HEK293 (cell line): ENCODE data around the gene PDSS2.

Experiments
- CTCF ChIA-PET: fragments of 350-600 bp; formaldehyde crosslinking; extraction: SDS; loops from one replicate; lab custom pipeline; 2021; ENCODE audit warnings: antibody characterized with exemption; lab: Yijun Ruan, JAX
- POLR2A ChIA-PET: fragments of 300-600 bp; formaldehyde crosslinking; extraction: SDS; loops from one replicate; lab custom pipeline; 2020; ENCODE audit warnings: antibody characterized with exemption, inconsistent platforms; lab: Yijun Ruan, JAX
- H3K27ac ChIP-seq: fragments of 200-500 bp; sonication (Bioruptor generic); 2 replicates; pipeline ENCODE4 v1.5.1; 2014; ENCODE audit warnings: low read depth, low read length, control low read depth, inconsistent platforms; ENCODE audit errors: extremely low read depth
- H3K36me3 ChIP-seq, 2 experiments: fragments of 200-500 bp in 1 of 2; sonication (Bioruptor generic) in 1 of 2; 1 replicate in 1 of 2; 2 replicates in 1 of 2; pipeline ENCODE4 v1.5.1; 2014 to 2017; ENCODE audit warnings: inconsistent platforms in 2 of 2, low read length in 2 of 2; ENCODE audit not compliant: control insufficient read depth in 2 of 2, insufficient read depth in 1 of 2
- H3K4me1 ChIP-seq: fragments of 200-500 bp; sonication (Bioruptor generic); 2 replicates; pipeline ENCODE4 v1.5.1; 2014; ENCODE audit warnings: mild to moderate bottlenecking, low read length, inconsistent platforms; ENCODE audit not compliant: control insufficient read depth, insufficient read depth
- H3K4me3 ChIP-seq: 2 replicates; pipeline ENCODE4 v1.5.1; 2011; ENCODE audit warnings: low read depth, mild to moderate bottlenecking, control low read depth, low read length, moderate library complexity
- H3K9me3 ChIP-seq: fragments of 200-500 bp; sonication (Bioruptor generic); 2 replicates; pipeline ENCODE4 v1.5.1; 2014; ENCODE audit warnings: low read depth, low read length, inconsistent platforms; ENCODE audit not compliant: control insufficient read depth, insufficient read depth
- EGR2 ChIP-seq: fragments of 450-650 bp; formaldehyde crosslinking; IDR thresholded peaks from 2 replicates; pipeline ENCODE4 v1.5.1; 2016; ENCODE audit warnings: low read depth, missing biosample characterization, missing genetic modification characterization
- GLIS1 ChIP-seq: fragments of 450-650 bp; formaldehyde crosslinking; IDR thresholded peaks from 2 replicates; pipeline ENCODE4 v1.5.1; 2016; ENCODE audit warnings: missing biosample characterization, missing genetic modification characterization
- HOXC10 ChIP-seq: sonication (generic); formaldehyde crosslinking; IDR thresholded peaks from 2 replicates; pipeline ENCODE4 v1.8.1; 2023; ENCODE audit warnings: mild to moderate bottlenecking, missing genetic modification reagents
- KLF10 ChIP-seq: fragments of 450-650 bp; IDR thresholded peaks from 2 replicates; pipeline ENCODE4 v1.5.1; 2018; ENCODE audit warnings: missing biosample characterization, mild to moderate bottlenecking, missing genetic modification characterization
- MZF1 ChIP-seq: fragments of 450-650 bp; formaldehyde crosslinking; IDR thresholded peaks from 2 replicates; pipeline ENCODE4 v1.5.1; 2017; ENCODE audit warnings: missing biosample characterization, missing genetic modification characterization, borderline replicate concordance
- SETDB1 ChIP-seq: IDR thresholded peaks from one replicate; pipeline ENCODE4 v1.6.1; 2017; ENCODE audit warnings: mild to moderate bottlenecking, low read length, moderate library complexity, mixed read lengths; ENCODE audit not compliant: insufficient read length
- ZBTB8A ChIP-seq: fragments of 450-650 bp; formaldehyde crosslinking; IDR thresholded peaks from 2 replicates; pipeline ENCODE4 v1.5.1; 2016; ENCODE audit warnings: missing biosample characterization, missing genetic modification characterization
- ZFHX2 ChIP-seq: fragments of 450-650 bp; formaldehyde crosslinking; conservative IDR thresholded peaks from 2 replicates; pipeline ENCODE4 v1.5.1; 2016; ENCODE audit warnings: missing biosample characterization, missing genetic modification characterization
- ZNF184 ChIP-seq: fragments of 450-650 bp; IDR thresholded peaks from 2 replicates; pipeline ENCODE4 v1.5.1; 2018; ENCODE audit warnings: missing biosample characterization, mild to moderate bottlenecking, missing genetic modification characterization
- ZNF211 ChIP-seq: fragments of 450-650 bp; formaldehyde crosslinking; IDR thresholded peaks from 2 replicates; pipeline ENCODE4 v1.5.1; 2016; ENCODE audit warnings: low read depth, missing biosample characterization, missing genetic modification characterization
- ZNF239 ChIP-seq: fragments of 450-650 bp; formaldehyde crosslinking; IDR thresholded peaks from 2 replicates; pipeline ENCODE4 v1.5.1; 2016; ENCODE audit warnings: missing biosample characterization, missing genetic modification characterization
- ZNF404 ChIP-seq: fragments of 450-650 bp; formaldehyde crosslinking; IDR thresholded peaks from 2 replicates; pipeline ENCODE4 v1.5.1; 2017; ENCODE audit warnings: missing biosample characterization, missing genetic modification characterization
- ZNF423 ChIP-seq: fragments of 450-650 bp; formaldehyde crosslinking; IDR thresholded peaks from 2 replicates; pipeline ENCODE4 v1.5.1; 2016; ENCODE audit warnings: missing biosample characterization, missing genetic modification characterization
- ZNF501 ChIP-seq: fragments of 450-650 bp; formaldehyde crosslinking; IDR thresholded peaks from 2 replicates; pipeline ENCODE4 v1.5.1; 2016; ENCODE audit warnings: missing biosample characterization, missing genetic modification characterization
- ZNF514 ChIP-seq: fragments of 450-650 bp; formaldehyde crosslinking; IDR thresholded peaks from 2 replicates; pipeline ENCODE4 v1.5.1; 2016; ENCODE audit warnings: missing biosample characterization, missing genetic modification characterization
- ZNF521 ChIP-seq: fragments of 450-650 bp; formaldehyde crosslinking; IDR thresholded peaks from 2 replicates; pipeline ENCODE4 v1.5.1; 2017; ENCODE audit warnings: missing biosample characterization, mild to moderate bottlenecking, missing genetic modification characterization
- ZNF549 ChIP-seq: fragments of 450-650 bp; IDR thresholded peaks from 2 replicates; pipeline ENCODE4 v1.5.1; 2018; ENCODE audit warnings: missing biosample characterization, missing genetic modification characterization, mild to moderate bottlenecking, inconsistent platforms, moderate library complexity
- ZNF558 ChIP-seq: fragments of 450-650 bp; formaldehyde crosslinking; IDR thresholded peaks from 2 replicates; pipeline ENCODE4 v1.5.1; 2016; ENCODE audit warnings: missing biosample characterization, missing genetic modification characterization
- ZNF596 ChIP-seq: fragments of 450-650 bp; IDR thresholded peaks from 2 replicates; pipeline ENCODE4 v1.5.0; 2018; ENCODE audit warnings: missing biosample characterization, mild to moderate bottlenecking, missing genetic modification characterization, moderate library complexity
- ZNF610 ChIP-seq: fragments of 450-650 bp; formaldehyde crosslinking; IDR thresholded peaks from 2 replicates; pipeline ENCODE4 v1.5.1; 2016; ENCODE audit warnings: missing biosample characterization, missing genetic modification characterization, borderline replicate concordance
- ZNF626 ChIP-seq: fragments of 450-650 bp; sonication (Bioruptor Pico); formaldehyde crosslinking; IDR thresholded peaks from 2 replicates; pipeline ENCODE4 v1.5.1; 2018; ENCODE audit warnings: missing biosample characterization, missing genetic modification characterization, inconsistent platforms
- ZNF701 ChIP-seq: fragments of 450-650 bp; formaldehyde crosslinking; IDR thresholded peaks from 2 replicates; pipeline ENCODE4 v1.5.1; 2016; ENCODE audit warnings: missing biosample characterization, missing genetic modification characterization
- ZNF785 ChIP-seq: fragments of 450-650 bp; formaldehyde crosslinking; IDR thresholded peaks from 2 replicates; pipeline ENCODE4 v1.5.1; 2016; ENCODE audit warnings: missing biosample characterization, missing genetic modification characterization
- TF ChIP-seq, protein P1 (sequence below): fragments of 450-650 bp; formaldehyde crosslinking; IDR thresholded peaks from 2 replicates; pipeline ENCODE4 v1.5.1; 2016; ENCODE audit warnings: missing biosample characterization, missing genetic modification characterization, low read depth
- TF ChIP-seq, protein P2 (sequence below): fragments of 450-650 bp; formaldehyde crosslinking; IDR thresholded peaks from 2 replicates; pipeline ENCODE4 v1.5.1; 2016; ENCODE audit warnings: missing biosample characterization, missing genetic modification characterization
- TF ChIP-seq, protein P3 (sequence below): fragments of 450-650 bp; formaldehyde crosslinking; conservative IDR thresholded peaks from 2 replicates; pipeline ENCODE4 v1.5.1; 2016; ENCODE audit warnings: low read depth, missing biosample characterization, missing genetic modification characterization
- TF ChIP-seq, protein P4 (sequence below): fragments of 450-650 bp; formaldehyde crosslinking; IDR thresholded peaks from 2 replicates; pipeline ENCODE4 v1.5.1; 2016; ENCODE audit warnings: missing biosample characterization, missing genetic modification characterization
- TF ChIP-seq, protein P5 (sequence below): fragments of 450-650 bp; formaldehyde crosslinking; IDR thresholded peaks from 2 replicates; pipeline ENCODE4 v1.5.1; 2016; ENCODE audit warnings: missing biosample characterization, missing genetic modification characterization

PDSS2 gene

DNA sequence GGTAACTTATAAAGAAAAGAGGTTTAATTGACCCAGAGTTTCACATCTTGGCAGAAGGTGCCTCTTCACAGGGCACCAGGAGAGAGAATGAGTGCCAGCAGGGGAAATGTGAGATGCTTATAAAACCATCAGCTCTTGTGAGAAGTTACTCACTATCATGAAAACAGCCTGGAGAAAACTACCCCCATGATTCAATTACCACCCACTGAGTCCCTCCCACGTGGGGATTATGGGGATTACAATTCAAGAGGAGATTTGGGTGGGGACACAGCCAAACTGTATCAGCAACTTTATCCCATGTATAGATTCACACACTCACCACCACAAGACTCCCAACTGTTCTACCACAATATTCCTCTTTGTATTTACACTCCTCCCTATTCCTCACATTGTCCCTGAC, 10.6 kb downstream of the PDSS2 start:
- CTCF ChIA-PET, result interaction anchor here (0.6 to 1.1 kb wide), 3 partner anchors 11 to 1347 kb away, joined by 3 to 5 read pairs (median 3); partner anchors contain the start of gene PDSS2
- H3K4me1 ChIP-seq, result no peaks in the 10 kb centered on the region
- no peaks in the 10 kb centered on the region for H3K9me3 ChIP-seq
- no peaks in the 10 kb centered on the region for H3K36me3 ChIP-seq
- H3K4me3 ChIP-seq, result no peak overlapping the region
- POLR2A ChIA-PET, result no interaction called here
- TF ChIP-seq ZBTB8A (tag by site-specific recombination) (no peak), ZNF404 (tag by site-specific recombination) (no peak), ZNF239 (tag by site-specific recombination) (no peak), ZNF701 (tag by site-specific recombination) (no peak), GLIS1 (peak; percentile 66), ZNF521 (no peak), ZFHX2 (tag by site-specific recombination) (peak; percentile 63), KLF10 (tag by site-specific recombination) (no peak), ZNF596 (no peak), HOXC10 (CRISPR knock-in tag) (no peak), MZF1 (tag by site-specific recombination) (peak; percentile 45; the same call in 1 of the 2 replicates), ZNF785 (tag by site-specific recombination) (no peak), EGR2 (peak; percentile 40; the same call in 1 of the 2 replicates), ZNF558 (no peak), ZNF514 (tag by site-specific recombination) (no peak), ZNF423 (tag by site-specific recombination) (no peak)
- TF ChIP-seq, protein P1, sequence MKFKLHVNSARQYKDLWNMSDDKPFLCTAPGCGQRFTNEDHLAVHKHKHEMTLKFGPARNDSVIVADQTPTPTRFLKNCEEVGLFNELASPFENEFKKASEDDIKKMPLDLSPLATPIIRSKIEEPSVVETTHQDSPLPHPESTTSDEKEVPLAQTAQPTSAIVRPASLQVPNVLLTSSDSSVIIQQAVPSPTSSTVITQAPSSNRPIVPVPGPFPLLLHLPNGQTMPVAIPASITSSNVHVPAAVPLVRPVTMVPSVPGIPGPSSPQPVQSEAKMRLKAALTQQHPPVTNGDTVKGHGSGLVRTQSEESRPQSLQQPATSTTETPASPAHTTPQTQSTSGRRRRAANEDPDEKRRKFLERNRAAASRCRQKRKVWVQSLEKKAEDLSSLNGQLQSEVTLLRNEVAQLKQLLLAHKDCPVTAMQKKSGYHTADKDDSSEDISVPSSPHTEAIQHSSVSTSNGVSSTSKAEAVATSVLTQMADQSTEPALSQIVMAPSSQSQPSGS (tag by site-specific recombination), result no peak
- TF ChIP-seq, protein P2, sequence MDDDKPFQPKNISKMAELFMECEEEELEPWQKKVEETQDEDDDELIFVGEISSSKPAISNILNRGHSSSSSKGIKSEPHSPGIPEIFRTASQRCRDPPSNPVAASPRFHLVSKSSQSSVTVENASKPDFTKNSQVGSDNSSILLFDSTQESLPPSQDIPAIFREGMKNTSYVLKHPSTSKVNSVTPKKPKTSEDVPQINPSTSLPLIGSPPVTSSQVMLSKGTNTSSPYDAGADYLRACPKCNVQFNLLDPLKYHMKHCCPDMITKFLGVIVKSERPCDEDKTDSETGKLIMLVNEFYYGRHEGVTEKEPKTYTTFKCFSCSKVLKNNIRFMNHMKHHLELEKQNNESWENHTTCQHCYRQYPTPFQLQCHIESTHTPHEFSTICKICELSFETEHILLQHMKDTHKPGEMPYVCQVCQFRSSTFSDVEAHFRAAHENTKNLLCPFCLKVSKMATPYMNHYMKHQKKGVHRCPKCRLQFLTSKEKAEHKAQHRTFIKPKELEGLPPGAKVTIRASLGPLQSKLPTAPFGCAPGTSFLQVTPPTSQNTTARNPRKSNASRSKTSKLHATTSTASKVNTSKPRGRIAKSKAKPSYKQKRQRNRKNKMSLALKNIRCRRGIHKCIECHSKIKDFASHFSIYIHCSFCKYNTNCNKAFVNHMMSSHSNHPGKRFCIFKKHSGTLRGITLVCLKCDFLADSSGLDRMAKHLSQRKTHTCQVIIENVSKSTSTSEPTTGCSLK (tag by site-specific recombination), result no peak
- H3K27ac ChIP-seq, result no peak overlapping the region

DNA sequence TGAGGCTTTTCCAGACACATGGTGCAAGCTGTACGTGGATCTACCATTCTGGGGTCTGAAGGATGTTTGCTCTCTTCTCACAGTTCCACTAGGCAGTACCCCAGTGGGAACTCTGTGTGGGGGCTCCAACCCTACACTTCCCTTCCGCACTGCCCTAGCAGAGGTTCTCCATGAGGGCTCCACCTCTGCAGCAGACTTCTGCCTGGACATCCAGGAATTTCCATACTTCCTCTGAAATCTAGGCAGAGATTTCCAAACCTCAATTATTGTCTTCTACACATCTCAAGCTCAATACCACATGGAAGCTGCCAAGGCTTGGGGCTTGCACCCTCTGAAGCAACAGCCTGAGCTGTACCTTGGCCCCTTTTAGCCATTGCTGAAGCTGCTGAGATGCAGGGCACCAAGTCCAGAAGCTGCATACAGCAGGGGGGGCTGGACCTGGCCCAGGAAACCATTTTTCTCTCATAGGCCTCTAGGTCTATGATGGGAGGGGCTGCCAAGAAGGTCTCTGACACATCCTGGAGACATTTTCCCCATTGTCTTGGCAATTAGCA, 11.6 kb downstream of the PDSS2 start:
- H3K36me3 ChIP-seq, result no peaks in the 10 kb centered on the region
- no peak overlapping the region for H3K27ac ChIP-seq
- H3K4me3 ChIP-seq, result no peak overlapping the region
- H3K9me3 ChIP-seq, result no peaks in the 10 kb centered on the region
- POLR2A ChIA-PET, result no interaction called here
- CTCF ChIA-PET, result interaction anchor here (0.6 kb wide), 1 partner anchor 149 kb away, joined by 5 read pairs; no protein-coding TSS in a partner anchor
- no peaks in the 10 kb centered on the region for H3K4me1 ChIP-seq
- TF ChIP-seq ZNF501 (tag by site-specific recombination) (peak; percentile 54; the same call in 1 of the 2 replicates), SETDB1 (peak; percentile 99), ZNF211 (tag by site-specific recombination) (peak; percentile 53; the same call in 1 of the 2 replicates), ZNF626 (tag by site-specific recombination) (peak; percentile 97), ZNF610 (tag by site-specific recombination) (peak; percentile 41; the same call in 1 of the 2 replicates), ZNF184 (tag by site-specific recombination) (0 out of 2 replicates have a peak, but pooled peaks have one; percentile 40), ZNF549 (tag by site-specific recombination) (0 out of 2 replicates have a peak, but pooled peaks have one; percentile 19)
- TF ChIP-seq, protein P3, sequence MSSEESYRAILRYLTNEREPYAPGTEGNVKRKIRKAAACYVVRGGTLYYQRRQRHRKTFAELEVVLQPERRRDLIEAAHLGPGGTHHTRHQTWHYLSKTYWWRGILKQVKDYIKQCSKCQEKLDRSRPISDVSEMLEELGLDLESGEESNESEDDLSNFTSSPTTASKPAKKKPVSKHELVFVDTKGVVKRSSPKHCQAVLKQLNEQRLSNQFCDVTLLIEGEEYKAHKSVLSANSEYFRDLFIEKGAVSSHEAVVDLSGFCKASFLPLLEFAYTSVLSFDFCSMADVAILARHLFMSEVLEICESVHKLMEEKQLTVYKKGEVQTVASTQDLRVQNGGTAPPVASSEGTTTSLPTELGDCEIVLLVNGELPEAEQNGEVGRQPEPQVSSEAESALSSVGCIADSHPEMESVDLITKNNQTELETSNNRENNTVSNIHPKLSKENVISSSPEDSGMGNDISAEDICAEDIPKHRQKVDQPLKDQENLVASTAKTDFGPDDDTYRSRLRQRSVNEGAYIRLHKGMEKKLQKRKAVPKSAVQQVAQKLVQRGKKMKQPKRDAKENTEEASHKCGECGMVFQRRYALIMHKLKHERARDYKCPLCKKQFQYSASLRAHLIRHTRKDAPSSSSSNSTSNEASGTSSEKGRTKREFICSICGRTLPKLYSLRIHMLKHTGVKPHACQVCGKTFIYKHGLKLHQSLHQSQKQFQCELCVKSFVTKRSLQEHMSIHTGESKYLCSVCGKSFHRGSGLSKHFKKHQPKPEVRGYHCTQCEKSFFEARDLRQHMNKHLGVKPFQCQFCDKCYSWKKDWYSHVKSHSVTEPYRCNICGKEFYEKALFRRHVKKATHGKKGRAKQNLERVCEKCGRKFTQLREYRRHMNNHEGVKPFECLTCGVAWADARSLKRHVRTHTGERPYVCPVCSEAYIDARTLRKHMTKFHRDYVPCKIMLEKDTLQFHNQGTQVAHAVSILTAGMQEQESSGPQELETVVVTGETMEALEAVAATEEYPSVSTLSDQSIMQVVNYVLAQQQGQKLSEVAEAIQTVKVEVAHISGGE (tag by site-specific recombination), result no peak
- TF ChIP-seq, protein P4, sequence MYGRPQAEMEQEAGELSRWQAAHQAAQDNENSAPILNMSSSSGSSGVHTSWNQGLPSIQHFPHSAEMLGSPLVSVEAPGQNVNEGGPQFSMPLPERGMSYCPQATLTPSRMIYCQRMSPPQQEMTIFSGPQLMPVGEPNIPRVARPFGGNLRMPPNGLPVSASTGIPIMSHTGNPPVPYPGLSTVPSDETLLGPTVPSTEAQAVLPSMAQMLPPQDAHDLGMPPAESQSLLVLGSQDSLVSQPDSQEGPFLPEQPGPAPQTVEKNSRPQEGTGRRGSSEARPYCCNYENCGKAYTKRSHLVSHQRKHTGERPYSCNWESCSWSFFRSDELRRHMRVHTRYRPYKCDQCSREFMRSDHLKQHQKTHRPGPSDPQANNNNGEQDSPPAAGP (tag by site-specific recombination), result no peak
- TF ChIP-seq, protein P5, sequence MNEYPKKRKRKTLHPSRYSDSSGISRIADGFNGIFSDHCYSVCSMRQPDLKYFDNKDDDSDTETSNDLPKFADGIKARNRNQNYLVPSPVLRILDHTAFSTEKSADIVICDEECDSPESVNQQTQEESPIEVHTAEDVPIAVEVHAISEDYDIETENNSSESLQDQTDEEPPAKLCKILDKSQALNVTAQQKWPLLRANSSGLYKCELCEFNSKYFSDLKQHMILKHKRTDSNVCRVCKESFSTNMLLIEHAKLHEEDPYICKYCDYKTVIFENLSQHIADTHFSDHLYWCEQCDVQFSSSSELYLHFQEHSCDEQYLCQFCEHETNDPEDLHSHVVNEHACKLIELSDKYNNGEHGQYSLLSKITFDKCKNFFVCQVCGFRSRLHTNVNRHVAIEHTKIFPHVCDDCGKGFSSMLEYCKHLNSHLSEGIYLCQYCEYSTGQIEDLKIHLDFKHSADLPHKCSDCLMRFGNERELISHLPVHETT (tag by site-specific recombination), result no peak
